ENCODE measurements around the gene RPLP2. TPM values are rescaled to one million over a fixed set of nuclear protein-coding genes. Genes with fewer than 3 reads are reported as not detected.

Gene RPLP2
- total RNA-seq, 3 donors from 2014 or later = 583 to 1,665 (median 1,093) TPM

DNA sequence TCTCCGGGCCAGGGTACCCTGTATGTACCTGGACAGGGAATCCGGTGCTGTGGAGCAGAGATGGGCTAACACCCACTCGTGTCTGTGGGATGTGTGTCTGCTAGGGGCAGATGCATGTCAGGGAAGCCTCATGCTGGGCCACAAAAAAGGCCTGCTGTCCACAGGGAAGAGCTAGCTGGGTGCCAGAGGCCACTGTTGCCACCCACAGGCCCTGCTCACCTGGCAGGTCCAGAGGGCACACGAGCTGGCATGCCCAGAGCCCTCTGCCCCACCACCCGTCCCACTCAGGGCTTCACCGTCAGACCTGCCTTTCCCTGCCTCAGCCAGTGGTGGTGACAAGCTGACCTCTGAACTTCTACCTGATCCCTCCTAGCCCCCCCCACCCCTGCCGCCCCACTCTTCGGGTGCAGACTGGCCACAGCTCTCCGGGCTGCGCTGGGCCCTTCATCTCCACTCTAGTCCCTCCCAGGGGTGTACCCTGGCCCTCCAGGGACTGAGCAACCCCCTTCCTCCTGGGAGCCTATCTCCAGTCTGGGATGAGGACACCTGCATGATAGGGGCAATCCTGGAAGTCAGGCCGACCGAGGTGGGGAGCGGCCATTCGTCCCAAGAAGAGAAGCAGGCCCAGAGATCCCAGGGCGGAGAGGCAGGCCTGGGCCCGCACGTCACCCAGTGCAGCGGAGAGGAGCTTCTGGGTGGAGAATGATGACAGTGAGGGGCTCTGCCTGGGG is 13.0 kb upstream of the RPLP2 start:
- Histone ChIP-seq H3K27me3 (no peaks in the 10 kb centered on the region), H3K4me3 (peak overlapping the region; percentile 62 to 82 (median 79)), H3K9me3 (no peaks in the 10 kb centered on the region), H3K36me3 (no peaks in the 10 kb centered on the region), H3K27ac (peak overlapping the region; percentile 86 to 87), H3K4me1 (peaks cover 10 to 14% of the 10 kb centered on the region in 2 donors)
- intact Hi-C loops (cut with DNase I; ENCODE audit: low total_unique reads) = no loop called here
- DNase-seq (ENCODE audit: low spot score in 2 of 2) = no peak
- TF ChIP-seq, protein P1, sequence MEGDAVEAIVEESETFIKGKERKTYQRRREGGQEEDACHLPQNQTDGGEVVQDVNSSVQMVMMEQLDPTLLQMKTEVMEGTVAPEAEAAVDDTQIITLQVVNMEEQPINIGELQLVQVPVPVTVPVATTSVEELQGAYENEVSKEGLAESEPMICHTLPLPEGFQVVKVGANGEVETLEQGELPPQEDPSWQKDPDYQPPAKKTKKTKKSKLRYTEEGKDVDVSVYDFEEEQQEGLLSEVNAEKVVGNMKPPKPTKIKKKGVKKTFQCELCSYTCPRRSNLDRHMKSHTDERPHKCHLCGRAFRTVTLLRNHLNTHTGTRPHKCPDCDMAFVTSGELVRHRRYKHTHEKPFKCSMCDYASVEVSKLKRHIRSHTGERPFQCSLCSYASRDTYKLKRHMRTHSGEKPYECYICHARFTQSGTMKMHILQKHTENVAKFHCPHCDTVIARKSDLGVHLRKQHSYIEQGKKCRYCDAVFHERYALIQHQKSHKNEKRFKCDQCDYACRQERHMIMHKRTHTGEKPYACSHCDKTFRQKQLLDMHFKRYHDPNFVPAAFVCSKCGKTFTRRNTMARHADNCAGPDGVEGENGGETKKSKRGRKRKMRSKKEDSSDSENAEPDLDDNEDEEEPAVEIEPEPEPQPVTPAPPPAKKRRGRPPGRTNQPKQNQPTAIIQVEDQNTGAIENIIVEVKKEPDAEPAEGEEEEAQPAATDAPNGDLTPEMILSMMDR (IDR thresholded peaks at IDR 0.05) = no peak
- TF ChIP-seq POLR2AphosphoS5 (IDR thresholded peaks at IDR 0.05) (no peak), POLR2A (IDR thresholded peaks at IDR 0.05) (no peak)

DNA sequence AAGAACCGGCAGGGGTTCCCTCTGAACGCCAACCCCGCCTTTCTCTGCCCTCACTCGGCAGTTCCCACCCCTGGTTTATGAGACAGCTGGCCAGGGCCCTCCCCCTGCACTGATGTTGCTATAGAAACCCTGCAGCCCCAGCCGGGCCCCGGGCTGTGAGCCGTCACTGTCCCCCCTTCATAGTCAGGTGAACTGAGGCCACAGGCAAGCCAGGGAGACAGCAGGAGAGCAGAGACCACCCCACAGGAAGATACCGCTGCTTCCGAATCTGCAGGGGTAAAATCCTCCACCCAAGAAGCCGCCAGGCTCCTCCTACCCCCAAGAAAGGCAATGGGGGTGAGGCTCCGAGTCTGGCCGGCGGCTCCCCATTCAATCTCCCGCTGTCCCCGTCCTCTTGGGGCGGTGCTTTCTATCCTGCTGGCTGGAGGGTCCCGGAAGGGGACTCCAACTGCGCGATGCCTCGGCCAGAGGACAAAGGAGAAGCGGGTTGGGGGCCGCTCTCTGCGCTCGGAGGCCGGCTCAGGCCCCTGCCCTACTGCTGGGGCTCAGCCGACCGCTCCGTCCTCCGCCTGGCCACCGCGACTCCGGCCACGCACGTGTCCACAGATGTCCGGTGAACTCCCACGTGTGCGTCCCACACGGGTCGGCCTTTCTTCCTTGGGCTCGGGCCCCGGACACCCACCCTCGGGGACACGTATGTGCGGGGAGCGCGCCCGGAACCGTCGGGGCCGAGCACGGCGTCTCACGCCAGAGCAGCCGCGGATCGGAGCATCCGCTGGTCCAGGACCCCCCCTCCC is 12.3 kb upstream of the RPLP2 start:
- Histone ChIP-seq H3K4me1 (peaks cover 10 to 14% of the 10 kb centered on the region in 2 donors), H3K27ac (peak overlapping the region; percentile 86 to 87), H3K9me3 (no peaks in the 10 kb centered on the region), H3K27me3 (no peaks in the 10 kb centered on the region), H3K36me3 (no peaks in the 10 kb centered on the region), H3K4me3 (peak overlapping the region; percentile 62 to 82 (median 79))
- intact Hi-C loops (cut with DNase I; ENCODE audit: low total_unique reads) = no loop called here
- no peak for DNase-seq (ENCODE audit: low spot score in 2 of 2)
- TF ChIP-seq POLR2AphosphoS5 (IDR thresholded peaks at IDR 0.05) (peak in 1 of 3 donors; percentile 60), POLR2A (IDR thresholded peaks at IDR 0.05) (no peak)
- TF ChIP-seq, protein P1 (IDR thresholded peaks at IDR 0.05) = no peak

DNA sequence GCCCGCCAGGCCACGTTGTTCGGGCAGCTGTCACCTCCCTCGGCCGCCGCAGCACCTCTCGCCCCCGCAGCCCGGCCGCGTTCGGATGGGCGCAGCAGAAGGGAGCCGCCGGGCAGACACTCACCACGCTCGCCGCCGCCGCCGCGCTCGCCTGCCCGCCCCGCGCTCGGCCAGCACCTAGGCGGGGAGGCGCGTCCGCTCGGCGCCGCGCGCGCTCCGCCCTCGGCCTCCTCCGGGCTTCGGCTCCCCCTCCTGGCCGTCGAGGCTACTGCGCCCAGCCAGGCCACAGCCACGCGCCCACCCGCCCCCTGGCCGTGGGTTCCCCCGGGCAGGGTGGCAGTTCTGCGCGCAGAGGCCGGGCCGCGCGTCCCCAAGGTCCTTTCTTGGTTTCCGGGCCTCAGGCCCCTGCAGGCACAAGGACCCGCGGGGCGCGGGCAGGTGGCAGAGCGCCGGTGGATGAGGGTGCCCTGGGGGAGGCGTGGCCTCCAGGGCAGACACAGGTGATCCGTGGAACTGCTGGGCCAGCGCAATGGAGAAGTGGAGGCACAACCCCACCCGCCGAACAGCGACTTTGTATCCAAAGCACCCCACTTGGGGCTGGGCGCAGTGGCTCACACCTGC is 11.6 kb upstream of the RPLP2 start, which contains the start of gene SLC25A22:
SLC25A22 (minus strand) TSS at position 189 of the 621 bp plus-strand sequence. CDS start 3,275 bp downstream, outside the sequence.
- no peaks in the 10 kb centered on the region for H3K27me3 ChIP-seq
- H3K9me3 ChIP-seq = no peaks in the 10 kb centered on the region
- DNase-seq (ENCODE audit: low spot score in 2 of 2) = peak in 1 of 2 donors; percentile 77
- peaks cover 10 to 14% of the 10 kb centered on the region in 2 donors for H3K4me1 ChIP-seq
- TF ChIP-seq, protein P1 (IDR thresholded peaks at IDR 0.05) = peak; percentile 56 to 91 (median 78)
- TF ChIP-seq POLR2A (IDR thresholded peaks at IDR 0.05) = no peak
- TF ChIP-seq POLR2AphosphoS5 (IDR thresholded peaks at IDR 0.05) = peak in 1 of 3 donors; percentile 11
- intact Hi-C loops (cut with DNase I; ENCODE audit: low total_unique reads) = no loop called here
- peak within 1 kb of the TSS; percentile 86 to 87 for H3K27ac ChIP-seq
- no peaks in the 10 kb centered on the region for H3K36me3 ChIP-seq
- H3K4me3 ChIP-seq = peak within 1 kb of the TSS; percentile 62 to 82 (median 79)

DNA sequence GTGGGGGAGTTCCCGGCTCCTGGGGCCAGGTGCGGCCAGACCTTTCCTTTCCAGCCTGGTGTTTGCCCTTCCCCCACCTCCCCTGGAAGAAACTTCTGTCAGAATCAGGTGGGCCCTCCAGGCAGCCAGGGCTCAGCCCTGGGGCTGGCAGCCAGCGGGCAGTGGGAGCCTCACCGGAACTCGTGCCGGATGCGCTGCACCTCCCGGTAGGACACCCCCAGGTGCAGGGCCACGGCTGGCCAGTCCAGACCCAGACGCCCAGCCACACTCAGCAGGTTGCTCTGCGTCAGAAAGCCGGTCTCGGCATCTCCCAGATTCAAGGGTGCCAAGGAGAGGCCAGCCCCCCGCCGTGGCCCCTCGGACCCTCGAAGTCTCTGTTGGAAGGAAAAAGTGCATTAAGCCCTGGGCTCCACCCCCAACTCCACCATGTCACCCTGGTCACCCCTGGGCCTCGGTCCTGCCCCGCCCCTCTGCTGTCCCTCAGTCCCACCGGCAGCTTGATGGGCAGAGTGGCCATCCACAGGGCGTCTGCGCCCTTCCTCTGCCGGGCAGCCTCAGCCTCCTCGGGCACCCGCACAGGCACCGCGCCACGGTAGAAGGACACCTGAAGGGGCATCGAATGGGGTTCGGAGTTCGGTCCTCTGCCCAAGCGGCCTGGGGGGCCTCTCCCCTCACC is 10.0 kb upstream of the RPLP2 start:
- intact Hi-C loops (cut with DNase I; ENCODE audit: low total_unique reads) = no loop called here
- TF ChIP-seq, protein P1 (IDR thresholded peaks at IDR 0.05) = no peak
- no peak for DNase-seq (ENCODE audit: low spot score in 2 of 2)

More for the DNA sequence above, 10.0 kb upstream of the RPLP2 start:
- Histone ChIP-seq H3K36me3 (no peaks in the 10 kb centered on the region), H3K27me3 (no peaks in the 10 kb centered on the region), H3K4me1 (peaks cover 10 to 23% of the 10 kb centered on the region in 2 donors), H3K9me3 (no peaks in the 10 kb centered on the region), H3K4me3 (no peak overlapping the region), H3K27ac (no peak overlapping the region)
